Stimulated activated CD8-positive, alpha-beta memory T cell treated with anti-CD3 and anti-CD28 coated beads, Interleukin-15, amount 100 ng/mL, for 48 hours (primary cell): ENCODE measurements around the gene CMTR1.
"Not testable (repeated sequence)": the region's sequence is repeated elsewhere in the genome, so short reads cannot be mapped to it uniquely, and the experiment has no call there.

Experiments used
- DNase-seq, 2 donors: peaks; one replicate each; pipeline ENCODE4 v3.0.0-alpha.2; 2020; ENCODE audit warnings: low read depth in 2 of 2

CMTR1 gene

DNA sequence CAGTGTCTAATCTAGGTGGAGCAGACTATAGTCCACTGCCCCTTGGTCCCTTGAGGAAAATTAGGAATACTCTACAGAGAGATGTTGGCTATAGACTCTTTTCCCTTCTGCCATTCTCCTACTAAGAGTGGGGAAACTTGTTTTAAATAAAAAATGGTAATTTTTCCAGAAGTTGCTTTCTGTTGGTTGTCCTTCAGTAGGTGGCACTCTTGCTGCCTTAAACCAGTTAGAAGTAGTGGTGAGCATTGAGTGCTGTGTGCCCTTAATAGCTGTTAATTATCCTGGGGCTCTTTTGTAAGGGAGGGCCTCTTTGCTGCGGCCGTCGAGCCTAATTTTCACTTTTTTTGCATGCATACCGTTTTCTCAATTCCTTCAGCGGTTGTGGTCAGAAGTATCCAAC, 2.8 kb downstream of the CMTR1 start:
- no peak for DNase-seq

DNA sequence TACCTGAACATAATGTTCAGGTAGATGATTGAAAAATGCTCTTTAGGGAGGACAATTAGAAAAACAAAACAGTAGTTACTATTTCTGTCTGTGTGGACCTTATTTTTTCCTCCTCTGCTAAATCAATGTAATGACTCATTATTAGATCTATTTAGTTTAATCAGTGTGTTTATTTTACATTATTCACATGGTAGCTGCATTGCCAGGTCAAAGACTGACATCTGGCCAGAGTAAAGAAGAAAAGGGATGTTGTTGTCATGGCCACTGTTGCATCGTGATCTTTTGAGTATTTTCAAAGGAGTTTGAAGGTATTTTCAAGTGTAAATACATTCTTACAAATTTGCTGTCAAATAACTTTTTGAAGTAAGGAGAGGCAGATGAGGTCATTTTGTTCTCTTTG, 5.9 kb downstream of the CMTR1 start:
- no peak for DNase-seq

GRCh38 chr6:37441651-37442050, 8.6 kb downstream of the CMTR1 start:
- DNase-seq = no peak

- DNase-seq = no peak
Observed at GRCh38 chr6:37442416-37443215, 9.6 kb downstream of the CMTR1 start.

- DNase-seq = not testable (repeated sequence)
Observed at GRCh38 chr6:37443216-37443542, 10.2 kb downstream of the CMTR1 start.

- DNase-seq = no peak
Observed at GRCh38 chr6:37449984-37450383, 17.0 kb downstream of the CMTR1 start.

DNA sequence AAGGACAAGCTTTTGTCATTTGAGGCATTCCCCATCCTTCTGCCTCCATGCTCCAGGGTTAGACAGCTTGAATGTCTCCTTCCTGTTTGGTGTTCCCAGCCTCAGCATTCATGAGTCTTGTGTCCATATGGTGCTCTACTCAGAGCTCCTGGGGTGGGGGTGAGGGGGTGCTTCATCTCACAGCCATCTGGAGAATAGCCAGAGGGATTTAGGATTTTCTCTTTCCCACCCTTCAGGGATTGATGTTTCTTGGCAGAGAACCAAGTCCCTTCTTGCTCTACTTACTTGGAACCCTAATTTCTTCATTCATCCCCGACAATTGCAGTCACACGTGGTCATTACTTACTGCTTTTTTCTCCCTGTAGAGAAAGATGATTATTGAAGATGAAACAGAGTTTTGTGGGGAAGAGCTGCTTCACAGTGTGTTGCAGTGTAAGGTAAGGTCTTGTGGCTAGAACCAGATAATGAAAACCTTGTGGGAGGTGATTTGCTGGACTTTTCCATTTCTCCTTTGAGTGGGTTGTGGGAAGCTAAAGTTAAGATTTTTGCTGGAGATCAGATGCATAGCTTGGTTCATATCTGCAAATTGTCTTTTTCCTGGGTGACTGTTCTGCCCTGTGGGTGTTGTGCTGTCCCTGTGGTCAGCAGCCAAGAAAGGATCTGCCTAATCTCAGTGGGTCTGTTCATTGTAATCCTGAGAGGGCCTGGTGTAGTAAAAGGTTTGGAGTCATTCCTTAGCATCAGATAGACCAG, 18.6 kb downstream of the CMTR1 start:
- no peak for DNase-seq

- no peak for DNase-seq
Observed at GRCh38 chr6:37452522-37452921, 19.5 kb downstream of the CMTR1 start.

DNA sequence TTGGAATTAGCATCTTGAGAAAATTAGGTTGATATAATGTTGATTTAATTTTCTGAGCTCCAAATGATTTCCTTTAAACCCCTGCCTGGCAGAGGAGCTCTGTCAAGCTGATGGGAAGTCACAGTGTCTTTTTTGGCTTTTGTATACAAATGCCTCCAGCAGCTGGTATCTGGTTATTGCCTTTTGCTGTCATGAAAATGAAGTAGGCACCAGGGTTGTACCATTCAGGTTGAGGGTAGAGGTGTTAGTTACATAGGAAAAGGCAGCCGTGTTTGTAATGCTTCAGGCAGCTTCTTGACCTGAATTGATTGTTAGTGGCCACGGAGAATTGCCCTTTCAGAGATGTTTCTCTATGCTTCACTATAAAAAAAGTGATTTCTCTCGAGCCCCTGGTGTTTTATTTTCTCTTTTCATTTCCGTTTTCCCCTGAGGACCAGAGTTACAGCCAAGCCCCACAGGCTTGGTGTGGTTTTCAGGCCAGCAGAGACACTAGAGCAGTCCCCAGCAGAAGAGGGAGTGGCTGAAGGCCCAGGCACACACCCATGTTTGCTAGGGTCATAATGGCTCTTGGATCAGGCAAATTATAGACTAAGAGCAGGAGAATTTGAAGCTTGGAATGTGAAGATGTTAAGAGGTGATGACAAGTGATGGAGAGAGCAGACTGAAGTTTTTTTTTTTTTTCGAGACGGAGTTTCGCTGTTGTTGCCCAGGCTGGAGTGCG, 21.6 kb downstream of the CMTR1 start:
- DNase-seq = no peak

DNA sequence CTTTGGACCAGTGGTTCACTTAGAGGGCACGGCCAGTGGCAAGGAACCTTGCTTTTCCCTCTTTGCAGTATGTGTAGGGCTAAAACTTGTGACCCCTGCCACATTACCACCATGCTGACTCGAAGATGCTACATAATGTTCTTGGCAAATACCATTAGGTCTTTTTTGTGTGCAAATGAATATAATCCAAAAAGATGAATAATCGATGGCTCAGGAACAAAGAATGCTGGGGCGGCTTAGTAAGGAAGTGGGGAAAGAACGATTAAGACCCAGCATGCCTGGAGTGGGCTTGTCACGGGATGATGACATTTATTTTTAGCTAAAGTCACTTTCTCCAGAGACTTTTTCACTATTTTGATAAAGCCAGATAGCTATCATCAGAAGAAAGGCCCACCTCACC, 23.1 kb downstream of the CMTR1 start:
- no peak for DNase-seq

DNA sequence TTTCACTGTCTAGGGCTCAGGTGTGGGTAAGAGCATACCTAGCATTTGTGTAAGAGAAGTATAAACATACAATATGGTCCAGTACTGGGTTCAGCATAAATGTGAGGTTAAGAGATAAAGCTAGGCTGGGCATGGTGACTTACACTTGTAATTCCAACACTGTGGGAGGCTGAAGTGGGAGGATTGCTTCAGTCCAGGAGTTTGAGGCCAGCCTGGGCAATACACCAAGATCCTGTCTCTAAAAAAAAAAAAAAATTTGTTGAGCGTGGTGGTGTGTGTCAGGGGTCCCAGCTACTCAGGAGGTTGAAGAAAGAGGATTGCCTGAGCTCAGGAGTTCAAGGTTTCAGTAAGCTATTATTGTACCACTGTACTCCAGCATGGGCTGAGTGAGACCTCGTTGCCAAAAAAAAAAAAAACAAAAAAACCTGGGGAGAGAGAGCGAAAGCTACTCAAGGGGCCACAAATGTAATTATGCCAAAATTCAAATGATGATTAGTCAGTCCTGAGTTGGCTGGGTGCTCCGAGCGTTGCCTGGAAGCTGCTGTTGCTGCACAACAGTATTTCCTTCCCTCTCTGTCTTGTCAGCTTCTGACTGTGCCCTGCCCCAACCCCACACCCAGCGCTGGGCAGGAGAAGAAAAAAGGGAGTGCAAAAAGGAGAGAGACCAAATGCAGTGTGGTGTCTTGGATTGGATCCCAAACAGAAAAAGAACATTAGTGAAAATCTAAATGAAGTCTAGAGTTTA, 24.0 kb downstream of the CMTR1 start:
- no peak for DNase-seq

GRCh38 chr6:37459981-37460800, 27.2 kb downstream of the CMTR1 start:
- no peak for DNase-seq

DNA sequence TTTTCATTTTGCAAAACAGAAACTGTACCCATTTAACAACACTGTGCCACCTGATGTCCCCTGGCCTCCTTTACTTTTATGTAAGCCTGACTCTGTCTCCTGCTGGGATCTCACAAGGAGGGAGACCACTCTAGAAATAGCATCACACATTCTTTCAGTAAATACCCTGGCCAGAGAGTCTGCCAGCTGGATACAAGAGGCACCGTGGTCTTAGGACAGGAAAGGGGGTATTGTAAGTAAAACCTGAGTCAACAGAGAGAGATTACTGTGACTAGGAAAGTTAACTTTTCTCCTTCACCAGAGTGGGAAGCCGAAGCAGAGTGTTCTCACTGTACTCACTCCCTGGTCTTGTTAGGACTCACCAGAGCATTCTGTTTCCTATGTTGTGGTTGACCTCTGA, 27.8 kb downstream of the CMTR1 start:
- DNase-seq = no peak

- no peak for DNase-seq
Observed at GRCh38 chr6:37463110-37463509, 30.1 kb downstream of the CMTR1 start.

DNA sequence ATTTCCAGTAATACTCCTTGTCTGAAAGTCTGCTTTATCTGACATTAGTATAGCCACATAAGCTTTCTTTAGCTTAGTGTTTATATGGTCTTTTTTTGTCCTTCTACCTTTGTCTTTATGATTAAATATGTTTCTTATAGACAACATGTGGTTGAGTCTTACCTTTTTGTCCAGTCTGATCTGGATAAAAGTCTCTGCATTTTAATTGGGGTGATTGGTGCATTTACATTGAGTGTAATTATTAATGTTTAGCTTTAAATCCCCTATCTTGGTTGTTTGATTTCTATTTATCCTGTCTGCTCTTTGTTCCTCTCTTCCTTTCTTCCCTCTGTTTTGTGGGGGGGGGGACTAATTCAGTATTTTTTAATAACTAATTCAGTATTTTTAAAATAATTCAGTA, 34.7 kb downstream of the CMTR1 start:
- DNase-seq = no peak

GRCh38 chr6:37473364-37474095, 40.5 kb downstream of the CMTR1 start:
- no peak for DNase-seq

DNA sequence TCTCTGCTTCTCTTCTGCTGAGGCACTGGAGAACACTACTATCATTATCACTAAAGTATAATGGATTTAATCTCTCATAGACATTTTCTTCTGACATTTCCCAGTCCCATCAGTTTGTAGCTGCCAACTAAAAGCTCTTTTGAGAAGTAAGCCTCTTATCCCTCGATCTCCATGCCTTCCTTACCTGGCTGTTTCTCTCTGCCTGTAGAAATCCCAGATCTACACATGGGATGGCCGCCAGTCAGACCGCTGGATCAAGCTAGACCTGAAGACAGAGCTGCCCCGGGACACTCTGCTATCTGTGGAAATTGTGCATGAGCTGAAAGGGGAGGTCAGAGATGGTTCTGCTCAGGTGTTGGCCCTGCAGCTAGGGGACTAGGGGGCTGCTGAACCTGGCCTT, 41.3 kb downstream of the CMTR1 start:
- DNase-seq = no peak

- DNase-seq = no peak
Observed at GRCh38 chr6:37477191-37477590, 44.2 kb downstream of the CMTR1 start.

DNA sequence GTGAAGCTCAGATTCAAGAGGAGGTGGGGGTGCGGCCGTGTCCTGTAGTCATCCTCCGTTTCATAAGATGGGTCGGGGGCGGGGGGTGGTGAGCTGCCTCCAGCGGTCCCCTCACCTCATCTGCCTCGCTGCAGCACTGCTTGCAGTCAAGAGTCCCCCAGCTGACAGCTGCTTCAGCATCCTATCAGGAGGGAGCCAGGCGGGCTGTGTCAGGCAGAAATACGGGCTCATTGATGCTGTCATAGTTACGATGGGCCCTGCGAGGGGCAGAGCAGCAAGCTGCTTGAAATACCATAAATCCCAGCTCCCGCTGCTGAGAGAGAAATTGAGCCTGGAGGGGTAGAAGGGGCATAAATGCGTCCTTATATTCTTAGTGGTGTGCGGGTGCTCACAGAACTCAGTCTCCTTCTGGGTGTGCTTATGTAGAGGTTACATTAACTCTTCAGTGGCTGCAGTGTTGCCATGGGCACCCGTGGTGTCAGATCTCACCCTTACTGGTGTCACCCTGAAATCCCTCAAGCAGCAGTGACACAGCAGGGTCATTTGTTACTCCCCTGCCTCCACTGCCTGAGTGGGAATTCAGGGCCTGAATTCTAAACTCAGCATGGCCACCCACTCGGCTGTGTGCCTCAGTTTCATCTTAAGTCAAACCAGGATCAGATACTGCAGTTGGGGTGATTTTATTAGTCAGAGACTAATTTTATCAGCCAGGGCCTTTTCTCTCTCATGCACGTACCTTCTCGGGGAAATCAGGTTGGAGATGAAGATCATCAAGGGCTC, 44.8 kb downstream of the CMTR1 start:
- no peak for DNase-seq

GRCh38 chr6:37478827-37479226, 45.8 kb downstream of the CMTR1 start:
- no peak for DNase-seq
